Right renal pelvis (tissue), 4 donors: ENCODE results near the gene MLN. TPM values are rescaled to one million over a fixed set of nuclear protein-coding genes. Genes with fewer than 3 reads are reported as not detected.

ENCODE experiments used
- DNase-seq, 4 donors: peaks; one replicate each; pipeline ENCODE4 v3.0.0-alpha.2; 2013; ENCODE audit warnings: low read depth in 4 of 4, low spot score in 3 of 4, missing footprints in 1 of 4
- polyA plus RNA-seq, 4 donors: library from polyadenylated mRNA; unstranded; fragments of 120-200 nt; gene quantifications; one replicate each; pipeline ENCODE4 v1.2.1, GENCODE V29; 2013; ENCODE audit not compliant: insufficient read length in 4 of 4

Gene MLN
- polyA plus RNA-seq, 4 donors, result 1.0 to 2.6 (median 1.3) TPM

GRCh38 chr6:33791620-33792019 is 12.2 kb downstream of the MLN start:
- DNase-seq, result no peak

DNA sequence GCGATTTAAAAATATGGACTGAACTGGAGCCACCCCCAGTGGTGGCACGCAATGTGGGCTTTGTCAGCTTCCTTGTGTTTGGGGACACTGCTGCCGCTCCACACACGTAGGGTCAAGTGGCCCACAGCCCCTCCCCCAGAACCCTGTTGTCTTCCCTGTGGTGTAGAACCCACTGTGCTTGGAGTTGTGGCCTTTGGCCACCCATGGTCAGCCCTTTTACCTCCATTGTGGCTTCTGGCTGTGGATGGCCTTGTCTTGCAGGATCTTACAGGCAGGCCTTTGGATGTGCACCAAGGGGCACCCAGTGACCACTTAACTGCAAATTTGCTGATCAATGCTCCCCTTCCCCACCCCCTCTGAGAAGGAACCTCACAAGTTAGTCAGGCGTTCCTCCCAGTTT is 12.9 kb downstream of the MLN start:
- DNase-seq, result no peak

DNA sequence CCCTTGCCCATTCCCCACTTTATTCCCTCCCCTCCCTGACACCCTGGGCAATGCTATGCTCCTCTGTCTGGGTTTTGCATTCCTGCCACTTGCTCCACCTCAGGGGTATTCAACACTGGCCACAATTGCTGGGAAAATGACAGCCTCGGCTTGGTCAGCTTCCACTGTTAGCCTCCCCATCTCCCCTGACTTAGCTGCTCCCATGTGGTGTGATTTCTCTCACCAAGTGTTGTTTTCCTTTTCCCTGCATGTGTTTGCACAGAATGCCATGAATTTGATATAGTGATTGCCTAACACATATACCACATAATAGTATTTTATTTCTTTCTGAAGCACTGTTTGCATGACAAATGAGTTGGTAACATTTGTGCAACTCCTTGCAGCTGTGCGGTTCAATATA is 13.4 kb downstream of the MLN start:
- no peak for DNase-seq

GRCh38 chr6:33789550-33789895 is 14.3 kb downstream of the MLN start:
- no peak for DNase-seq

DNA sequence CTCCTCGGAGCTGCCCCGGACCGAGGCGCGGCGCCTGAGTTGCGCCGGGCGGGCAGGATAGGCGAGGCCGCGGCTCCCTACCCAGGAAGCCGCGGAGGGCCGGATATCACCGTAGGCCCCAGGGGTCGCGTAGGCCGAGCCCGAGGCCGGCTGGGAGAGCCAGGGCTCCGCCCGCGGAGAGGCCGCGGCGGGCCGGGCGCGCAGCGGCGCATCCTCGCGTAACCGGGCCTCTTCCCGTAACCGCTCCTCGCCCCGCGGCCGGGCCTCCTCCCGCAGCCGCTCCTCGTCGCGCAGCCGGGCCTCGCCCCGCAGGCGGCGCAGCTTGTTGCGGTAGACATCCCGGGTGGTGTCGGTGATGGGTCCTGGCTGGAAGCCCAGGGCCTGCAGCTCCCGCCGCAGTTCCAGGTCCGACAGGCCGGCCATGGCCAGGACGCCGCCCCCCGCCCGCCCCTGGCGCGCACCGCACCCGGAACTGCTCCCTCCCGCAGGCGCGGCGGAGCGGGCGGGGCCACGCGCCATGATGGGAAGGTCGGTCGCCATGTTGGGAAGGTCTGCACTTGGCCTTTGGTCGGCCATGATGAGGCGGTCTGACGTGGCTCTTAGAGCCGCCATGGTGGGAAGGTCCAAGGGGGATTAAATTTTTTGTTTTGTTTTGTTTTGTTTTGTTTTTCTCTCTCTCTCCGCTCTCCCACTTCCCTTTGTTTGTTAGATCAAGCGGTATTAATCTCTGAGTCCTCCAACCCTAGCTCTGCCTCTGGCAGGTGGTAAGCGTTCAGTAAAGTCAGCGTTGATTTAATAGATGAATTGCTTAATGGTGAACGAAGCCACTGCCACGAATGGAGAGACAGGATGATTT is 14.9 kb downstream of the MLN start, which contains the start of gene LEMD2:
LEMD2 (minus strand) TSS at position 437 of the 856 bp plus-strand sequence; CDS start at position 423, 14 bp downstream.
- DNase-seq, result peak; percentile 84 to 91 (median 89)

GRCh38 chr6:33787954-33788693 is 15.7 kb downstream of the MLN start:
- DNase-seq, result peak in 1 of 4 donors; percentile 35

DNA sequence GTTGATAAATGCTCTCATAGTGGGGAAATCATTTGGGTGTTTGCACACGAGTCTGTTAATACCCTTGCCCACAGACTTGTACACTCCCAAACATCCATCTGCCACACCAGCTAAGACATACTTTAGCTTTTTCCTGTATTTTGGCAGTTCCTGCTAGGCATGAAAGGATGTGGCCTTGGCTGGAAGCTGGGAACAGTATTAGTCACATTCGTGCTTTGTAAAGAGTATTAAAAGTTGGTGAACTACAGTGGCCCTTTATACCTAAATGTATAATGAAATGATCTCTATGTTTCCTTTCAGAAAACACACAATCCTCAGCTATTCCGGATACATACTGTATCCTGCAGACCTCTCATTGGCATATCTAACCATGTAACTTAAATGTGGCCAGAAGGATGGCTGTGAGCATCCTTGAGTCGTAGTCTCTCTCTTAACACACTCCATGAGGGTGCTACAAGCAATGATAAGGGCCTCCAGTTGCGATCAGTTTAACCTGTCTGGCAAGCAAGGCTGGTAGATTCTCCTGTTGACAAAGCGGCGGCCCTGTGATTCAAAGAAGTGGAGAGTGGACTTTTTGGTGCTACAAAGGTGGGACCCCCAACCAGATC is 16.4 kb downstream of the MLN start:
- DNase-seq, result no peak

DNA sequence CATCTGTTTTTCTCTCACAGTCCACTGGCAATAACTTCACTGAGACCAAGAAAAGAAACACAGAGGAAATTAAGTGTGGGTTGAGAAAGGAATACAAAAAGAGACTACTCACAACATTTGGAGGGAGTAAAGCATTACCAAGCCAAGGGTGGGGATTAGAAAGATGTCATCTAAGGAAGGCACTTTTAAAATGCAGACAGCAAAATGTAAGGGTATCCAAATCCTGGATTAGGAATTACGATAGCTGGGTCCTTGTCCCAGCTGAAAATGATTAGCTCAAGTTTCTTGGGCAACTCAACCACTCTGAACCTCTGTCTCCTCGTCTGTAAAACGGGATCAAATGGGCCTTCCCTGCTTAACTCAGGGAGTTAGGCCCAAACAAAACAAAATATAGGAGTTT is 17.1 kb downstream of the MLN start:
- no peak for DNase-seq

GRCh38 chr6:33785778-33786177 is 18.0 kb downstream of the MLN start:
- no peak for DNase-seq

DNA sequence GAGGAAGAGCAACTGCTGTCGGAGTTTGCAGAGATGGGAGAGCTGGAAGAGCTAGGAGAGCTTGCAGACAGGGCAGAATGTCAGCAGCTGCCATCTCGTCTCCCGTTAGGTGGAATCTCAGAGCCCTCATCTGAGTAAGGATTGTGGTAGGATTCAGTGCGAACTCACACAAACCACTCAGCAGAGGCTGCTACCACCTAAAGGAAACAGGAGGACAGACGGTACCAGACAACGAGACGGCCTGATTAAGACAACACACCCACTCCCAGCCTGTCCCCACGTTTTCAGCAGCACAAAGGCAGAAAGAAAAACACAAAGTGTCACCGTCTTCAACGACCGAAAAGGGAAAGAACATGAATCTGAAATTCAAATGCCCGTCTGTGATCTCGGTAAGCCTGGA is 19.0 kb downstream of the MLN start:
- no peak for DNase-seq

DNA sequence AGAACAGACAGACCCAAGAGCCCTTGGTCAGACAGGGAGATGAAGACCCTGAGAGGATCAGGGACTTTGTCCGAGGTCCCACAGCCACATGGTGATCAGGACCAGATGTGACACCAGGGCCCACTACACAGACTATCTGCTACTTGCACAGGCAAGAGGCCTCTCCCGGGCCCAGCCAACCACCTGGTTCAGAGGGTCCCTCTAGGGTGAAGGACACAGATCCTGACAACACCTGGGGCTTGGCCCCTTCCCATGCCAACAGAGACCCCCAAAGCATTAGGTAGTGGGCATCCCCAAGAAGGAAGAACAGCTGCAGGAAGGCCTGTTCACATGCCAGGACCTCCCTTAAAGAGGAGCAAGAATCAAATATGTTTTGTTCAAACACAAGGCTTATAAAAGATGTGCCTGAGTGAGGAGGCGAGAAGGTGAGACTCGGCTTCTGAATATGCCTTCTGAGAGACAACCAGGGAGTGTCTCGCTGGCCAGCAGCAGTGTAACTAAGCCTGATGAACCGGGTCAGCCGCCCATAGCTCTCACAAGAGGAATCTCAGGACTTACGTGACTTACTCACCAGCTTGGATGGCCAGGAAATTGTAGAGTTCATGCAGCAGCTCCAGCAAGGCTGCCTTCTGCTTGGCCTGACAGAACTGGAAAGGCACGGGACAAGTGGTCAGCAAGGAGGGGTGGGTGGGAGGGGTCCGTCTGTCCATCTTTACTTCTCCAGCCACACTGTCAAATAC is 19.9 kb downstream of the MLN start:
- no peak for DNase-seq

GRCh38 chr6:33782561-33782960 is 21.2 kb downstream of the MLN start:
- no peak for DNase-seq

DNA sequence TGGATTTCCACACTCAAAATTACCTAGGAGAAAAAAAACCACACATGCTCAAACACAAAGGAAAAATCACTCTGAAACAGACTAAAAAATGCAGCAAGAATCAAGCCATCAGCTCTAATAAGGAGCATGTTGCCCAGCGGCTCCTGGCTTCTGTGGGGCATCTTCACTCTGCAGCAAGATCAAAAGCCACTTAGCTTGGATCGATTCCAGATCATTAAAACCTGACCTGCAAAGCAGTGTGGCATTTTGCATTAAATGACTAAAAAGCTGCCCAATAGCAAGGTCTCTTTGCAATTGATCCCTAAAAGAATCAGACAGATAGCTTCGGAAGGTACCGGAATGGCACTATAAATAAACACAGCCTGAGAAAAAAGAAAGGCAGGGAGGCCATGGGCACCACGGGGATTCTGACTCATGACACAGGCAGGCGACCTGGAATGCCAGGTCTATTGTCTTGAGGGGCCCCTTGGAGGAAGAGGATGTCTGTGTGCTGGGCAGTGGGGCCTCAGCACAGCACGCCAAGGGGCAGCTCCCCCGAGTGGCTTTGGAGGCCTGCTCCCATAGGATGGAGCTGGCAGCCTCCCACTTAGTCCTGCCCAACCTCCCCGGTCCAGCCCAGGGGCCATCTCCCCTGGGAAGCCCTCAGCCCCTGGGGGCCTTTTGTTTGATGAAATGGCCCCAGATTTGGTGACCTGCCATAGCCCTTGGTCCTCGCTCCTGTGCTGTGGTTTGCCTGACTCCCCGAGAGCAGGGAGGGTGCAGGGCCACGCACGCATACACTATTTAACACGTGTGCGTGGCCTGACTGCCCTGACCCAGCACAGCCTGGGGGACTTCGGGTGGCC is 22.4 kb downstream of the MLN start:
- DNase-seq, result no peak

- no peak for DNase-seq
Measured at GRCh38 chr6:33779895-33780294, 23.9 kb downstream of the MLN start.

DNA sequence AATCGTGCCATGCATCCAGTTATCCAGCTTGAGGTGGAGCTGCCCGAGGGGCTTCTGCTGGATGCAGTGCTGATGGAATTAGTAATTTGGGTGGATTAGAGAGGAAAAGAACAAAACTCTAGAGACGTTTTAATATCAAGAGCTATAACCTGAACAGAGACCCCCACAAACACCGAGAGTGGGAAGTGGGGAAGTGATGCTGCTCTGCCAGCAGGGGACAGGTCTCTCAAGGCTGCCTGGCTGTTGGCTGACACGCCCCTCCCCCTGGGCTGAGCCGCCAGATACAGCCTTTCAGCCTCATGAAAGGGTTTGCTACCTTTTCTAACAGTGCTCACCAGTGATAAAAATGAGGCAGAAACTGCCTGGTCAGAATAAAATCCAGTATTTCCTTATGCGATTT is 24.5 kb downstream of the MLN start:
- DNase-seq, result no peak

DNA sequence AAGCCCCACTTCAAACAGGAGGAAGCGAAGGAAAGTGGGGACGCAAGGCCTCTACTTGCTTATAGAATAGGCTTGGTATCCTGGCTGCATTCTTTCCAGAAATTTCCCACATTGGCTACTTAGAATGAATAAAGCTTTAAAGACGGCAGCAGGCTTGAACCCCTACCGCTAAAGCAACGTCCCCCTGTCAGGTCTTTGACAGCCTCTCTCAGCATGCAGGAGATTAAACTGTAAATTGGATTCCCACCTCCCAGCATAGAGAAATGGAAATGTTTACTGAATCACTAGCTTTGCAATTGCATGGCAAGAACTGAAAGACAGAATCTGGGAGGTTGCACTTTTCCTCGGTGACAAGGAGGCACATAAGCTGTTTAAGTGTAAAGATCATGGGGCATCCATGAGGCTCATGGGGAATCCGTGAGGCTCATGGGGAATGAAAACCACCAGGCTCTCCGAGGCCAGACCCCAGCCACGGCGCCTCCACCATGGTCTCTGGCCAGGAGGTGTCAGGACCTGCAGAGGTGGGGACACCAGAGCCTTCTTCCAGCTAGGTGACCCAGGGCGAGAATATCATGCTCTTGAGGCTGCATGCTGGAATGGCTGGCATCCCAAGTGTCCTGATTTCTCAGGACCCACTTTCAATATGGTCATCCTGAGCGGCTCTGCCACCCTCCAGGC is 25.2 kb downstream of the MLN start:
- DNase-seq, result no peak

DNA sequence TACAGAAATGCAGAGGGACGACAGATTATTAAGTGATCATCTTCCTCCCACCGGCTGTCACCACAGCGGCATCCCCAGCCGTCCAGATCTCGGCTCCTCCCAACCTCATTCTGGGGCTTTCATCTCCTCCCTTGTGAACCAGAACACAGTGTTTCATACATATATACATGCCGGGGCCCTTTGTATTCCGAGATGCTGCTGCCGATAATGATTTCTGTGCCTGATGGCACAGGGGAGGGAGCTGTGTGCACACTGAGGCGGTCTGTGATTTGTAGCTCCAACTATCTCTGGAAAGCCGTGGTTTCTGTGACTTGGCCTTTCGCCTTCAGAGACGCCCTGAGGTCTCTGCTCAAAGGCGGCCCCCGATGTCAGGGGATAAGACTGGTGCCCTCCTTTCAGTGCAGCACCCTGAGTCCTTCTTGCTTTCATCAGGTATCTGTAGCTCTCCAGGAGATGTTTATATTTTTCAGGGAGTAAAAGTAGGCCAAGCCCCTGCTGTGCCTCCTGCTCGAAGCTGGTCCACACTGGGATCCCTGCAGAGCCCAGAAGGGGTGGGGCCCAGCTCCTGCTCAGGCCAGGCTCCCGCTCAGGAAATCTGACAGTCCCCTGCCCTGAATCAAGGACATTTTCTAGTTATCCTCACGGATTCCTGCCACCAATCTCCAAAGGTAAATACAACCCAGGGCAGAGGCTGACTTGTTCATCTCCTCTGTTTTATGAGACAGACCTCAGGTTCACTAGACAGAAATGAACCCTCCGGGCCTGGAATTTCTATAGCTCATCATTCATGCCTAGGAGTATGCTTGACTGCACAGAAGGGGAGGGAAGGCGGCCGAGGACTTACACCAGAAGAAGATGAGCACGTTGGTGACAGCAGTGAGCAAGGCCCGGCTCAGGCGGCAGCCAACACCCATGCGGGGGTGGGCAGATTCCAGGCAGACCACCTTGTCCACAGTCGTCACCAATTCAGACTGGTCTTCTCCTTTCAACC is 26.1 kb downstream of the MLN start:
- no peak for DNase-seq

DNA sequence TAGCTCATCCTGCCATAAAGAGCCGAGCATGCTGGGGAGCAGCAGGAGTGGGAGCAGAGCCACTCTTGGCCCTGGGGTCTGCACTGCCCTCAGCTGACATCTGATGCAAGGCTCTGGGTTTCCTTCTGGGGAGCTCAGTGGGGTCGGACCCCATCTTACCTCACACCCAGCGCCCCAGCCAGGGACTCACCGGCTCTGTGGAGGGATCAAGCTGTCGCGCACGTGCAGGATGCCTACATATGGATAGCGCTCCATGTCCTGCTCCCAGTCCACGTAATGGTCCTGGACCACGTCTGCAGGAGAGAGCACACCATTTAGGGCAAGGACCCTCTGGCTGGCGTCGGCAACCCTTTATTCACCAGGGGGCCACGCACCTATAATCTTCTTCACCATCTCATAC is 27.0 kb downstream of the MLN start:
- DNase-seq, result no peak
